ENCODE results near the gene UBE2J2.

The UBE2J2 gene

GRCh38 chr1:1229770-1230169, 43.9 kb downstream of the UBE2J2 start:
- DNase-seq (ENCODE audit: low read depth in 4 of 4, low spot score in 1 of 4), result no peak

- no peak for DNase-seq (ENCODE audit: low read depth in 4 of 4, low spot score in 1 of 4)
Measured at GRCh38 chr1:1228596-1229321, 44.9 kb downstream of the UBE2J2 start.

- DNase-seq (ENCODE audit: low read depth in 4 of 4, low spot score in 1 of 4), result no peak
Measured at GRCh38 chr1:1228187-1228586, 45.5 kb downstream of the UBE2J2 start.

- DNase-seq (ENCODE audit: low read depth in 4 of 4, low spot score in 1 of 4), result no peak
Measured at GRCh38 chr1:1227386-1227785, 46.3 kb downstream of the UBE2J2 start.

- DNase-seq (ENCODE audit: low read depth in 4 of 4, low spot score in 1 of 4), result no peak
Measured at GRCh38 chr1:1226566-1227362, 46.9 kb downstream of the UBE2J2 start.

GRCh38 chr1:1225913-1226312, 47.7 kb downstream of the UBE2J2 start:
- no peak for DNase-seq (ENCODE audit: low read depth in 4 of 4, low spot score in 1 of 4)

GRCh38 chr1:1225238-1225845, 48.3 kb downstream of the UBE2J2 start:
- no peak for DNase-seq (ENCODE audit: low read depth in 4 of 4, low spot score in 1 of 4)

- DNase-seq (ENCODE audit: low read depth in 4 of 4, low spot score in 1 of 4), result no peak
Measured at GRCh38 chr1:1223891-1224290, 49.8 kb downstream of the UBE2J2 start.

GRCh38 chr1:1223321-1223720, 50.3 kb downstream of the UBE2J2 start:
- DNase-seq (ENCODE audit: low read depth in 4 of 4, low spot score in 1 of 4), result no peak

- DNase-seq (ENCODE audit: low read depth in 4 of 4, low spot score in 1 of 4), result no peak
Measured at GRCh38 chr1:1222575-1223225, 51.0 kb downstream of the UBE2J2 start.

GRCh38 chr1:1221887-1222574, 51.6 kb downstream of the UBE2J2 start:
- DNase-seq (ENCODE audit: low read depth in 4 of 4, low spot score in 1 of 4), result no peak

GRCh38 chr1:1220197-1220596, 53.5 kb downstream of the UBE2J2 start:
- no peak for DNase-seq (ENCODE audit: low read depth in 4 of 4, low spot score in 1 of 4)

GRCh38 chr1:1219341-1219740, 54.3 kb downstream of the UBE2J2 start:
- DNase-seq (ENCODE audit: low read depth in 4 of 4, low spot score in 1 of 4), result peak in 1 of 4 experiments; percentile 45

- DNase-seq (ENCODE audit: low read depth in 4 of 4, low spot score in 1 of 4), result no peak
Measured at GRCh38 chr1:1218524-1219200, 55.0 kb downstream of the UBE2J2 start.

- peak in 1 of 4 experiments; percentile 51 for DNase-seq (ENCODE audit: low read depth in 4 of 4, low spot score in 1 of 4)
Measured at GRCh38 chr1:1217621-1218523, 55.8 kb downstream of the UBE2J2 start.

- peak in 1 of 4 experiments; percentile 29 for DNase-seq (ENCODE audit: low read depth in 4 of 4, low spot score in 1 of 4)
Measured at GRCh38 chr1:1216770-1217620, 56.7 kb downstream of the UBE2J2 start.

- no peak for DNase-seq (ENCODE audit: low read depth in 4 of 4, low spot score in 1 of 4)
Measured at GRCh38 chr1:1215881-1216605, 57.6 kb downstream of the UBE2J2 start.
